Type B pancreatic cell (in vitro differentiated cells): ENCODE measurements around the gene TBCE. TPM values are rescaled to one million over a fixed set of nuclear protein-coding genes. Genes with fewer than 3 reads are reported as not detected.

Source experiments
- DNase-seq: peaks from one replicate; pipeline ENCODE4 v3.0.0; 2021; ENCODE audit warnings: mixed read lengths; ENCODE audit not compliant: unreplicated experiment; ENCODE audit errors: extremely low spot score
- H3K27ac Mint-ChIP-seq: 2 replicates; pipeline ENCODE4 v1.8.0; 2021; ENCODE audit warnings: mild to moderate bottlenecking, mixed read lengths
- H3K27me3 Mint-ChIP-seq: 2 replicates; pipeline ENCODE4 v1.8.0; 2021; ENCODE audit warnings: mixed read lengths
- H3K36me3 Mint-ChIP-seq: 2 replicates; pipeline ENCODE4 v1.8.0; 2021; ENCODE audit warnings: mixed read lengths
- H3K4me1 Mint-ChIP-seq: one replicate; pipeline ENCODE4 v1.8.0; 2021; ENCODE audit warnings: mixed read lengths; ENCODE audit not compliant: unreplicated experiment
- H3K4me3 Mint-ChIP-seq: 2 replicates; pipeline ENCODE4 v1.8.0; 2021; ENCODE audit warnings: mild to moderate bottlenecking, mixed read lengths
- H3K9me3 Mint-ChIP-seq: 2 replicates; pipeline ENCODE4 v1.8.0; 2021; ENCODE audit warnings: mixed read lengths
- CTCF ChIP-seq: fragments of 200-600 bp; sonication (generic); conservative IDR thresholded peaks from 2 replicates; pipeline ENCODE4 v1.5.0; 2021; ENCODE audit warnings: antibody characterized with exemption, mild to moderate bottlenecking
- total RNA-seq: library from RNA; stranded (reverse); gene quantifications from 2 replicates; pipeline ENCODE4 v1.2.1, GENCODE V29; 2021; ENCODE audit warnings: low replicate concordance

The TBCE gene
- total RNA-seq, 1 donor from 2014 or later: 30.3 TPM

GRCh38 chr1:235470741-235471439 is 103.7 kb downstream of the TBCE start:
- no peak for TF ChIP-seq CTCF
- H3K4me1 Mint-ChIP-seq: no peaks in the 10 kb centered on the region
- no peaks in the 10 kb centered on the region for H3K27me3 Mint-ChIP-seq
- H3K4me3 Mint-ChIP-seq: no peak overlapping the region
- H3K27ac Mint-ChIP-seq: no peak overlapping the region
- H3K36me3 Mint-ChIP-seq: peaks cover 9% of the 10 kb centered on the region
- no peaks in the 10 kb centered on the region for H3K9me3 Mint-ChIP-seq
- DNase-seq: no peak

- DNase-seq: no peak
- Mint-ChIP-seq H3K9me3 (no peaks in the 10 kb centered on the region), H3K4me1 (no peaks in the 10 kb centered on the region), H3K27ac (no peak overlapping the region), H3K4me3 (no peak overlapping the region), H3K36me3 (peaks cover 20% of the 10 kb centered on the region), H3K27me3 (no peaks in the 10 kb centered on the region)
- TF ChIP-seq CTCF: no peak
Observed at GRCh38 chr1:235473806-235474205, 106.6 kb downstream of the TBCE start.

GRCh38 chr1:235483090-235483489 is 115.9 kb downstream of the TBCE start:
- Mint-ChIP-seq H3K36me3 (peaks cover 47% of the 10 kb centered on the region), H3K4me1 (no peaks in the 10 kb centered on the region), H3K27ac (no peak overlapping the region), H3K4me3 (no peak overlapping the region), H3K27me3 (no peaks in the 10 kb centered on the region), H3K9me3 (no peaks in the 10 kb centered on the region)
- DNase-seq: no peak
- no peak for TF ChIP-seq CTCF

- DNase-seq: no peak
- TF ChIP-seq CTCF: no peak
- no peak overlapping the region for H3K4me3 Mint-ChIP-seq
- H3K36me3 Mint-ChIP-seq: peaks cover 35% of the 10 kb centered on the region
- H3K27me3 Mint-ChIP-seq: no peaks in the 10 kb centered on the region
- H3K4me1 Mint-ChIP-seq: no peaks in the 10 kb centered on the region
- no peak overlapping the region for H3K27ac Mint-ChIP-seq
- H3K9me3 Mint-ChIP-seq: no peaks in the 10 kb centered on the region
Observed at GRCh38 chr1:235485558-235485957, 118.3 kb downstream of the TBCE start.

GRCh38 chr1:235486321-235486720 is 119.1 kb downstream of the TBCE start:
- Mint-ChIP-seq H3K36me3 (peaks cover 31% of the 10 kb centered on the region), H3K9me3 (no peaks in the 10 kb centered on the region), H3K4me1 (no peaks in the 10 kb centered on the region), H3K27me3 (no peaks in the 10 kb centered on the region), H3K27ac (no peak overlapping the region), H3K4me3 (no peak overlapping the region)
- no peak for TF ChIP-seq CTCF
- DNase-seq: no peak
